Measurements from ENCODE around the gene PEX5. TPM values are rescaled to one million over a fixed set of nuclear protein-coding genes. Genes with fewer than 3 reads are reported as not detected.
"Not testable (repeated sequence)": the region's sequence is repeated elsewhere in the genome, so short reads cannot be mapped to it uniquely, and the experiment has no call there.

The PEX5 gene
- total RNA-seq, 3 donors from 2014 or later = 36.1 to 41.2 (median 38.5) TPM

- no peaks in the 10 kb centered on the region for H3K36me3 ChIP-seq (ENCODE audit: low read depth)
These were observed 20.5 kb downstream of the PEX5 start for GRCh38 chr12:7209958-7210357.

GRCh38 chr12:7210642-7211151, 21.2 kb downstream of the PEX5 start:
- TF ChIP-seq CTCF (IDR thresholded peaks at IDR 0.05) = no peak

More at GRCh38 chr12:7209958-7210357, 20.5 kb downstream of the PEX5 start:
- DNase-seq (no peak), ATAC-seq (no peak)
- Histone ChIP-seq H3K4me1 (ENCODE audit: low read depth) (no peaks in the 10 kb centered on the region), H3K4me3 (no peak overlapping the region), H3K9me3 (no peaks in the 10 kb centered on the region)
- intact Hi-C loops (cut with DNase I, micrococcal nuclease) = no loop called here
- TF ChIP-seq CTCF (IDR thresholded peaks at IDR 0.05) = no peak

GRCh38 chr12:7212678-7213077, 23.2 kb downstream of the PEX5 start:
- DNase-seq (no peak), ATAC-seq (no peak)
- TF ChIP-seq CTCF (IDR thresholded peaks at IDR 0.05) = no peak
- Histone ChIP-seq H3K9me3 (no peaks in the 10 kb centered on the region), H3K4me3 (no peak overlapping the region), H3K4me1 (ENCODE audit: low read depth) (no peaks in the 10 kb centered on the region), H3K36me3 (ENCODE audit: low read depth) (no peaks in the 10 kb centered on the region)
- intact Hi-C loops (cut with DNase I, micrococcal nuclease) = no loop called here

More at GRCh38 chr12:7210642-7211151, 21.2 kb downstream of the PEX5 start:
- Histone ChIP-seq H3K36me3 (ENCODE audit: low read depth) (no peaks in the 10 kb centered on the region), H3K9me3 (no peaks in the 10 kb centered on the region), H3K4me1 (ENCODE audit: low read depth) (no peaks in the 10 kb centered on the region), H3K4me3 (no peak overlapping the region)
- no peak for ATAC-seq
- intact Hi-C loops (cut with DNase I, micrococcal nuclease) = no loop called here
- DNase-seq = no peak

- ATAC-seq; DNase-seq; intact Hi-C loops (cut with DNase I, micrococcal nuclease); H3K9me3 ChIP-seq; H3K36me3 ChIP-seq (ENCODE audit: low read depth); H3K4me3 ChIP-seq; H3K4me1 ChIP-seq (ENCODE audit: low read depth): not testable (repeated sequence)
These were observed 24.3 kb downstream of the PEX5 start for GRCh38 chr12:7213745-7214144.

- TF ChIP-seq CTCF (IDR thresholded peaks at IDR 0.05) = no peak
- DNase-seq (no peak), ATAC-seq (no peak)
- Histone ChIP-seq H3K4me3 (no peak overlapping the region), H3K4me1 (ENCODE audit: low read depth) (no peaks in the 10 kb centered on the region), H3K36me3 (ENCODE audit: low read depth) (no peaks in the 10 kb centered on the region), H3K9me3 (no peaks in the 10 kb centered on the region)
- intact Hi-C loops (cut with DNase I, micrococcal nuclease) = loop anchor here in 1 of 2 donors (2.0 kb wide), 1 partner anchor 243 kb away; no protein-coding TSS in a partner anchor
These were observed 28.1 kb downstream of the PEX5 start for GRCh38 chr12:7217475-7218069.

- peak; percentile 76 for ATAC-seq
- TF ChIP-seq CTCF (IDR thresholded peaks at IDR 0.05) = peak; percentile 76
- Histone ChIP-seq H3K4me3 (no peak overlapping the region), H3K4me1 (ENCODE audit: low read depth) (no peaks in the 10 kb centered on the region), H3K9me3 (no peaks in the 10 kb centered on the region), H3K36me3 (ENCODE audit: low read depth) (no peaks in the 10 kb centered on the region)
- peak in 1 of 3 donors; percentile 85 for DNase-seq
- intact Hi-C loops (cut with DNase I, micrococcal nuclease) = loop anchor here (2.0 to 10.0 kb wide), 3 partner anchors 241 to 418 kb away; no protein-coding TSS in a partner anchor
These were observed 30.2 kb downstream of the PEX5 start for GRCh38 chr12:7219599-7220243.

All from mucosa of descending colon (tissue), 3 donors.